Neural cell (in vitro differentiated cells): Measurements from ENCODE around the gene AGK.

Source experiments
- CTCF ChIP-seq: fragments of 450-650 bp; IDR thresholded peaks from 2 replicates; pipeline ENCODE4 v1.5.1; 2014; ENCODE audit warnings: antibody characterized with exemption, mild to moderate bottlenecking, moderate library complexity; ENCODE audit not compliant: poor library complexity, severe bottlenecking
- EP300 ChIP-seq: fragments of 450-650 bp; conservative IDR thresholded peaks from 2 replicates; pipeline ENCODE4 v1.6.1; 2014; ENCODE audit warnings: antibody characterized with exemption, mild to moderate bottlenecking, moderate library complexity; ENCODE audit not compliant: poor library complexity, severe bottlenecking
- EZH2 ChIP-seq: fragments of 200-600, 300-800 bp; shearing (Covaris generic), sonication (generic); IDR thresholded peaks from 2 replicates; pipeline ENCODE4 v1.6.1; 2014; ENCODE audit warnings: antibody characterized with exemption, low read length, borderline replicate concordance, mild to moderate bottlenecking; ENCODE audit not compliant: insufficient read depth, poor library complexity, severe bottlenecking
- RAD21 ChIP-seq: fragments of 450-650 bp; conservative IDR thresholded peaks from 2 replicates; pipeline ENCODE4 v1.6.1; 2014; ENCODE audit warnings: antibody characterized with exemption, mild to moderate bottlenecking, moderate library complexity
- SMC3 ChIP-seq: fragments of 450-650 bp; conservative IDR thresholded peaks from 2 replicates; pipeline ENCODE4 v1.6.1; 2014; ENCODE audit warnings: antibody characterized with exemption, mild to moderate bottlenecking, moderate library complexity; ENCODE audit not compliant: poor library complexity

DNA sequence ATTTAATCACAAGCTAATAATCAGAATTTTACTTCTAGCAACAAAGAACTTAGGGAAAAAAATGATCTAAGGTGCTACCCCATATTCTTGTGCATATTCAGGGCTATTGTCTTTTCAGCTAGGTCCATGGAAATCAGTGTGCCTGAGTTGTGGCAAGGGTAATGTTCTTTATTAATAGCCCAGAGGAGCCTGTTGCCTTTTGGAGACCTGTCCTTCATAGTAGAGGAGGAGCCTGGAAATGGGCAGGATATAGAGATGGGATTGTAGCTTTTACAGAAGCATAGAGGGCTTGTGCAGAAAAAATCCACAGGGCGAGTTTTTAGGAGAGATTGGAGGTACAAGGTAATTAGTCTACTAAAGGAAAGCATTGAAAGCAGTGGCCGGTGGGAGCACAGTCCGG lies 38.9 kb downstream of the AGK start:
- no peak for TF ChIP-seq EZH2
- TF ChIP-seq CTCF: no peak
- TF ChIP-seq SMC3: no peak
- TF ChIP-seq EP300: no peak
- TF ChIP-seq RAD21: no peak
